ENCODE measurements around the gene MIF4GD. TPM values are rescaled to one million over a fixed set of nuclear protein-coding genes. Genes with fewer than 3 reads are reported as not detected.
"Not testable (repeated sequence)": the region's sequence is repeated elsewhere in the genome, so short reads cannot be mapped to it uniquely, and the experiment has no call there.

MIF4GD gene
- total RNA-seq, 4 donors from 2014 or later = 22.9 to 30.3 (median 24.3) TPM

DNA sequence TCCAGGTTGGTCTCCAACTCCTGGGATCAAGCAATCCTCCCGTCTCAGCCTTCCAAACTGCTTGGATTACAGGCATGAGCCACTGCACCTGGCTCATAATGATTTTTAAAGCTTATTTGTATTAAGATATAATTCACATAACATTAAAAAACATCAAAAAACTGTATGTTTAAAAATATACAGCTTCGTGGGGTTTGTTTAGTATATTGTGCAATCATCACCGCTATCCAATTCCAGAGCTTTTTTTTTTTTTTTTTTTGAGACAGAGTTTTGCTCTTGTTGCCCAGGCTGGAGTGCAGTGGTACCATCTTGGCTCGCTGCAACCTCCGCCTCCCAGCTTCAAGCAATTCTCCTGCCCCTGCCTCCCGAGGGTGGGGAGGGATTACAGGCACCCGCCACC lies 29.2 kb upstream of the MIF4GD start:
- DNase-seq (ENCODE audit: low spot score) = no peak
- ATAC-seq (ENCODE audit: low FRiP score) = no peak
- TF ChIP-seq, protein P1, sequence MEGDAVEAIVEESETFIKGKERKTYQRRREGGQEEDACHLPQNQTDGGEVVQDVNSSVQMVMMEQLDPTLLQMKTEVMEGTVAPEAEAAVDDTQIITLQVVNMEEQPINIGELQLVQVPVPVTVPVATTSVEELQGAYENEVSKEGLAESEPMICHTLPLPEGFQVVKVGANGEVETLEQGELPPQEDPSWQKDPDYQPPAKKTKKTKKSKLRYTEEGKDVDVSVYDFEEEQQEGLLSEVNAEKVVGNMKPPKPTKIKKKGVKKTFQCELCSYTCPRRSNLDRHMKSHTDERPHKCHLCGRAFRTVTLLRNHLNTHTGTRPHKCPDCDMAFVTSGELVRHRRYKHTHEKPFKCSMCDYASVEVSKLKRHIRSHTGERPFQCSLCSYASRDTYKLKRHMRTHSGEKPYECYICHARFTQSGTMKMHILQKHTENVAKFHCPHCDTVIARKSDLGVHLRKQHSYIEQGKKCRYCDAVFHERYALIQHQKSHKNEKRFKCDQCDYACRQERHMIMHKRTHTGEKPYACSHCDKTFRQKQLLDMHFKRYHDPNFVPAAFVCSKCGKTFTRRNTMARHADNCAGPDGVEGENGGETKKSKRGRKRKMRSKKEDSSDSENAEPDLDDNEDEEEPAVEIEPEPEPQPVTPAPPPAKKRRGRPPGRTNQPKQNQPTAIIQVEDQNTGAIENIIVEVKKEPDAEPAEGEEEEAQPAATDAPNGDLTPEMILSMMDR (IDR thresholded peaks at IDR 0.05) = no peak

DNA sequence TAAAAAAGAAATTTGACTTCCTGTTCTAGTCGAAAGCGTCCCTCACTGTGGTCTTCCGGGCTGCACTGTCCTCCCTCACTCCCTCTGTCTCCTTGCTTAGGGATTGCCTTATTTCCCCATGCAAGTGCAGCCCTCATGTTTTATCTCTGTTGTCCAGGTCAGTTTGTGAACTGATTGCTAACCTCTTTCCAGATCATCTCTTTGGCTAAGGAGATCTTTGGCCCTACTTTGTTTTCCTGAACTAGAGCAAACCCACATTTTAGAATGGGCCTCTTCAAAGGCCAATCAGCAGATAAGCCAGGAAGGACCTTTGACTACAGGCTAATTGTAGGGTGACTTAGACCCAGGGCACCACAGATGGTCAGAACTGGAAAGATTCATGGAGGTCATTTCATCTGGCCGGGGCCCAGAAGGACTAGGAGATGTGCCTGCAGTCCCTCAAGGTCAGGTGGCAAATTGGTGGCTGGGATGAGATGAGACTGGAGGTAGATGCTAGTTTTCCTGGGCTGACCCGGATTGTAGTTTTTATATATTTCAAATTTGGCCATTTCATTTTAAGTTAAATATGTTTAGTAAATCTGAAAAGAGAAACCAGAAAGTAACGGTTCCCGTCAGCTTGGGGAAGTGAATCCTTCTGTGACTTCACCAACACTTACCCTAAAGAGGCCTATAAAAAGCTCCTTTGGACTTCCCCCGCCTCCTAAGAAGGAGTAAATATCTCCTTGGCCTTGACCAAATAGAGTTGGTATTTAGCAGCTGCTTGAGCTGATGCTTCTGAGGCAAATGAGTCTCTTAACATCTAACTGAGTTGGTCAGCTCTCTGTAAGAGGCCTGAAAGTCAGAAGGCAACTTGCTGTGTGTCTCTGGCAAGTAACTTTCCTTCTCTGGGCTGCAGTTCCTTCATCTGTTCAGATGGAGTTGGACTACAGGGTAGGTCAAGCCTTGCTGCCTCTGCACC lies 24.4 kb upstream of the MIF4GD start:
- no peak for ATAC-seq (ENCODE audit: low FRiP score)
- DNase-seq (ENCODE audit: low spot score) = no peak
- TF ChIP-seq, protein P1 (IDR thresholded peaks at IDR 0.05) = no peak

DNA sequence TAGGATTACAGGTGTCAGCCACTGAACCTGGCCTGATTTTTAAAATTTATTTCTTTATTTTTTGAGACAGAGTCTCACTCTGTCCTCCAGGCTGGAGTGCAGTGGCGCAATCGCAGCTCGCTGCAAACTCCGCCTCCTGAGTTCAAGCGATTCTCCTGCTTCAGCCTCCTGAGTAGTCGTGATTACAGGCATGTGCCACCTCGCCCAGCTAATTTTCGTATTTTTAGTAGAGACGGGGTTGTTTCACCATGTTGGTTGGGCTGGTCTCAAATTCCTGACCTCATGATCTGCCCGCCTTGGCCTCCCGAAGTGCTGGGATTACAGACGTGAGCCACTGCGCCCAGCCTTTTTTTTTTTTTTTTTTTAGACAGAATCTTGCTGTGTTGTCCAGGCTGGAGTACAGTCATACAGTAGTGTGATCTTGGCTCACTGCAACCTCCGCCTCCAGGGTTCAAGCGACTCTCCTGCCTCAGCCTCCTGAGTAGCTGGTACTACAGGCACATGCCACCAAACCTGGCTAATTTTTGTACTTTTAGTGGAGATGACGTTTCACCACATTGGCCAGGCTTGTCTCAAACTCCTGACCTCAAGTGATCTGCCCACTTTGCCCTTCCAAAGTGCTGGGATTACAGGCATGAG lies 21.9 kb upstream of the MIF4GD start:
- ATAC-seq (ENCODE audit: low FRiP score); DNase-seq (ENCODE audit: low spot score): not testable (repeated sequence)

DNA sequence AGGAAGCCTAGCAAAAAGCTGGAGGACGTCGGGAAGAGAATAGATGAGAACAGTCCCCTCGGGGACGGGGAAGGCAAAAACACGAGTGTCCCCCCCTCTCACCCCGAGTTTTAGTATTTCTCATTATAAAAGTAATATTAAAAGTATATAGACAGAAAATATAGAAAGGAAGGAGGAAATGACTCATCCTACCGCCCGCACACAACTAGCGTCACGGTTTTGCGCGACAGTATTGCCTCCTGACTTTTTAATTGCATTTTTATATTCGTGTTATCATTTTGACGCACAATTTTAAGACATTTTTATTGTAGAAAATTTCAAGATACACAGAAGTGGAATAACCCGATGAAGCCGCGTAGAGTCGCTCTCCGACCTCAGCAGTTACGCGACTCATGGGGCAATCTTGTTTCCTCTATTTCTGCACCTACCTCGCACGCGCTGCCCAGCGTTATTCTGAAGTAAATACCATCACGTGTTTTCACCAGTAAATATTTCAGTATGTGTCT lies 18.9 kb upstream of the MIF4GD start:
- DNase-seq (ENCODE audit: low spot score) = peak; percentile 36
- peak; percentile 5 for ATAC-seq (ENCODE audit: low FRiP score)
- TF ChIP-seq, protein P1 (IDR thresholded peaks at IDR 0.05) = no peak

DNA sequence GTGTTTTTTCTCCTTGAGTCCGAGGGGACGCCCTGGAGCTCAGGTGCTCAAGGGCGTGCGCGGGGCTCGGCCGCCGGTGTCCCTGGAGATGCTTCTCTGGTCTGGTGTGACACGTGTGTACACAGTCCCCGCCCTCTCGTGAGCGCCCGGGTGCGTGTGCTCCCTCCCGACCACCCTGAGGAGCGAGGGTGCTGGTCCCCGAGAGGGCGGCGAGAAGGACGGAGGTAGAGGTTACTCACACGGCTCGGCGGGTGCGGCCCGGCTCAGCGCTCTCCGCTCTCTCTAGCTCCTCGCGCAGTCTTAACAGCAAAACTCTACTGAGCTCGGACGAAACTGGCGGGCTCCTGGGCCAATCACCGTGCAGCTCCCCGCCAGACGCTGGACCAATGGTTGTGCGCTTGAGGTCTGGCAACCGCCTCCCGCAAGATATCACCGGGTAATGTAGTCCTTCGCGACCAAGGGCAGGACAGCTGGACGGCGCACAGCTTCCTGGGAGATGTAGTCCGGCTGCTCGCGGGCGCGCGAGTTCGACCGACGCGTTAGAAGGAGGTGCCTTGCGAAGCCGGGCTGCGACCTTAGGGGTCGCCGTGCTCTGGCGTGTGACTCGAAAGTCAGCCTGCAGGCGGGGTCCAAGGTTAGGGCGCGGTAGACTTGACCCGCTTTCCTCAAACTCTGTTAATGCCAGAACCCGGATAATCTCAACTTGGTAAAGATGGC lies 18.2 kb upstream of the MIF4GD start, which contains the start of gene SLC25A19:
Gene SLC25A19 (minus strand): TSS at position 319 of the 717 bp plus-strand sequence. CDS start 2,669 bp downstream, outside the sequence.
- DNase-seq (ENCODE audit: low spot score) (peak; percentile 88), ATAC-seq (ENCODE audit: low FRiP score) (peak; percentile 99)
- TF ChIP-seq, protein P1 (IDR thresholded peaks at IDR 0.05) = no peak

DNA sequence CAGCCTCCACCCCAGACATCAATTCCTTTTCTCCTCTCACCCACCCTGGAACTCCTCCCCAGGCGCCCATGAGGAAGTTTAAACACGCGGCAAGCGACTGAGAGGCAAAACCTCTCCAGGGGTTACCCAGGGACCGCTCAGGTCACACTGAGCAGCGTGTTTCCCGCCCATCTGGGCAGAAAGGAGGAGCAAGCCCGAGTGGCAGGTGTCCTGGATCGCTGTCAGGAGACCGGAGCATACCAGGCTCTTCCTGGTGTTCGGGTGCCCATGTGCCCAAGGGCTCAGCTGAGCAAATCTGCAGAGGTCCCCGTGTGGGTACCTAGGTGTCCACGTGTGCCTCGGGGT lies 17.7 kb upstream of the MIF4GD start:
- ATAC-seq (ENCODE audit: low FRiP score) (peak; percentile 18), DNase-seq (ENCODE audit: low spot score) (no peak)
- TF ChIP-seq, protein P1 (IDR thresholded peaks at IDR 0.05) = no peak

DNA sequence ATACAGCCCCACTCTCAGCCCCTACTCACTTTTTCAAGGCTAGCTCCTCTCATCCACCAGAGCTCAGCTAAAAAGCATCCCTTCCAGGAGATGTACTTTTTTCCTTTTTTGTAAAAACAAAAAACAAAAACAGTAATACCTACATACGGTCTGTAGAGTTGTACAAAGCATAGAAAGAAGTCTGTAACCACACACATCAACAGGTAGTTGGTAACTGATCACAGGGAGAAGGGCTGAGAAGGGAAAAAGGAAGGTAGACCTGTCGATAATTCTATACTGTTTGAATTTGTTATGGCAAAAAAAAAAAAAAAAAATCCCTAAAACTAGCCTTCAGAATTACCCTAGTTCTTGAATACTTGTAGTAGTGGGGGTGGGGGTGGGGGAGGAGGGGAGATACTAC lies 17.3 kb upstream of the MIF4GD start:
- DNase-seq (ENCODE audit: low spot score) (no peak), ATAC-seq (ENCODE audit: low FRiP score) (no peak)
- TF ChIP-seq, protein P1 (IDR thresholded peaks at IDR 0.05) = no peak
